Lower leg skin (tissue), 3 donors: ENCODE results near the gene GATM.

ENCODE experiments used
- CTCF ChIP-seq, 3 donors: fragments of 450-650 bp; IDR thresholded peaks; one replicate each; pipeline ENCODE4 v1.5.1; 2016; ENCODE audit warnings: antibody characterized with exemption in 3 of 3, mild to moderate bottlenecking in 3 of 3, moderate library complexity in 2 of 3
- POLR2A ChIP-seq, 2 donors: fragments of 450-650 bp; IDR thresholded peaks; one replicate each; pipeline ENCODE4 v1.6.1; 2016 to 2017; ENCODE audit warnings: antibody characterized with exemption in 2 of 2, mild to moderate bottlenecking in 1 of 2, moderate library complexity in 1 of 2

- TF ChIP-seq CTCF (IDR thresholded peaks at IDR 0.05) = no peak
- TF ChIP-seq POLR2A (IDR thresholded peaks at IDR 0.05) = no peak
Observed at GRCh38 chr15:45333550-45333949, 44.8 kb downstream of the GATM start.
